Calu3 (cell line): ENCODE results near the gene WDR7. TPM values are rescaled to one million over a fixed set of nuclear protein-coding genes. Genes with fewer than 3 reads are reported as not detected.
A peak's percentile ranks its signal among the peaks of the same experiment; 100 is the strongest.

Experiments used
- BruUV-seq: library from RNA; stranded (reverse); fragments of 400-500 nt; replicated peaks from 2 replicates; lab custom pipeline; 2021; lab: Mats Ljungman, UMichigan
- CTCF ChIA-PET: fragments of 300-600 bp; sonication (Branson Sonifier 250); formaldehyde crosslinking; loops from one replicate; lab custom pipeline; 2022; ENCODE audit warnings: antibody characterized with exemption; lab: Charles Lee
- DNase-seq: peaks from one replicate; pipeline ENCODE4 v3.0.0; 2022
- H3K27ac Mint-ChIP-seq: one replicate; pipeline ENCODE4 v1.8.0; 2022; ENCODE audit warnings: mixed read lengths; ENCODE audit not compliant: unreplicated experiment
- H3K27me3 Mint-ChIP-seq: one replicate; pipeline ENCODE4 v1.8.0; 2022; ENCODE audit warnings: mixed read lengths; ENCODE audit not compliant: unreplicated experiment
- H3K36me3 Mint-ChIP-seq: one replicate; pipeline ENCODE4 v1.8.0; 2022; ENCODE audit warnings: mild to moderate bottlenecking, moderate library complexity, mixed read lengths; ENCODE audit not compliant: insufficient read depth, unreplicated experiment
- H3K4me1 Mint-ChIP-seq: one replicate; pipeline ENCODE4 v1.8.0; 2022; ENCODE audit warnings: mild to moderate bottlenecking, low read depth, mixed read lengths; ENCODE audit not compliant: unreplicated experiment
- H3K4me3 Mint-ChIP-seq: one replicate; pipeline ENCODE4 v1.8.0; 2022; ENCODE audit warnings: mild to moderate bottlenecking, low read depth, moderate library complexity, mixed read lengths; ENCODE audit not compliant: unreplicated experiment
- H3K9me3 Mint-ChIP-seq: one replicate; pipeline ENCODE4 v1.8.0; 2022; ENCODE audit warnings: low read depth, mixed read lengths; ENCODE audit not compliant: unreplicated experiment
- CTCF ChIP-seq: fragments of 200-600 bp; IDR thresholded peaks from one replicate; pipeline ENCODE4 v1.8.0; 2022; ENCODE audit warnings: antibody characterized with exemption; ENCODE audit not compliant: unreplicated experiment
- intact Hi-C: fragments of 100-400 bp; cut with micrococcal nuclease; formaldehyde crosslinking; loops from one replicate; pipeline ENCODE4 v1.10.0; 2022; ENCODE audit not compliant: unreplicated experiment
- total RNA-seq: library from RNA; stranded (reverse); gene quantifications from 2 replicates; pipeline ENCODE4 v1.2.3, GENCODE V29; 2022

The WDR7 gene
- total RNA-seq, 1 experiment from 2014 or later: 16.2 TPM

- CTCF ChIA-PET: interaction anchor here (0.6 to 3.3 kb wide), 9 partner anchors 12 to 569 kb away, joined by 3 to 10 read pairs (median 4); partner anchors contain the start of gene ONECUT2
- Mint-ChIP-seq H3K36me3 (peaks cover 5% of the 10 kb centered on the region), H3K4me3 (no peak overlapping the region), H3K4me1 (peaks cover 28% of the 10 kb centered on the region), H3K9me3 (no peaks in the 10 kb centered on the region), H3K27ac (peak overlapping the region; percentile 86), H3K27me3 (no peaks in the 10 kb centered on the region)
- BruUV-seq: no TSS peak
- DNase-seq: peak; percentile 44
- peak; percentile 74 for TF ChIP-seq CTCF
- intact Hi-C loops: loop anchor here (2.0 to 10.0 kb wide), 6 partner anchors 33 to 693 kb away; no protein-coding TSS in a partner anchor
Measured at GRCh38 chr18:56869189-56869777, 218.1 kb downstream of the WDR7 start.

- intact Hi-C loops: no loop called here
- Mint-ChIP-seq H3K27me3 (no peaks in the 10 kb centered on the region), H3K36me3 (no peaks in the 10 kb centered on the region), H3K9me3 (no peaks in the 10 kb centered on the region), H3K27ac (no peak overlapping the region), H3K4me3 (no peak overlapping the region), H3K4me1 (peaks cover 28% of the 10 kb centered on the region)
- CTCF ChIA-PET: no interaction called here
- no TSS peak for BruUV-seq
- no peak for TF ChIP-seq CTCF
- no peak for DNase-seq
Measured at GRCh38 chr18:56870982-56871381, 219.8 kb downstream of the WDR7 start.

- BruUV-seq: no TSS peak
- H3K27ac Mint-ChIP-seq: no peak overlapping the region
- intact Hi-C loops: no loop called here
- no peak overlapping the region for H3K4me3 Mint-ChIP-seq
- no peaks in the 10 kb centered on the region for H3K9me3 Mint-ChIP-seq
- no peaks in the 10 kb centered on the region for H3K36me3 Mint-ChIP-seq
- DNase-seq: no peak
- no peaks in the 10 kb centered on the region for H3K27me3 Mint-ChIP-seq
- no peak for TF ChIP-seq CTCF
- H3K4me1 Mint-ChIP-seq: peaks cover 28% of the 10 kb centered on the region
- CTCF ChIA-PET: no interaction called here
Measured at GRCh38 chr18:56872140-56872539, 221.0 kb downstream of the WDR7 start.

GRCh38 chr18:56873441-56874140 lies 222.4 kb downstream of the WDR7 start:
- Mint-ChIP-seq H3K4me1 (peaks cover 23% of the 10 kb centered on the region), H3K27ac (no peak overlapping the region), H3K27me3 (no peaks in the 10 kb centered on the region), H3K4me3 (no peak overlapping the region), H3K36me3 (no peaks in the 10 kb centered on the region), H3K9me3 (no peaks in the 10 kb centered on the region)
- DNase-seq: no peak
- CTCF ChIA-PET: interaction anchor here (0.8 kb wide), 1 partner anchor 12 kb away, joined by 4 read pairs; no protein-coding TSS in a partner anchor
- intact Hi-C loops: no loop called here
- no peak for TF ChIP-seq CTCF
- BruUV-seq: no TSS peak
